ENCODE results near the gene ARL6IP1. TPM values are rescaled to one million over a fixed set of nuclear protein-coding genes. Genes with fewer than 3 reads are reported as not detected.

Gene ARL6IP1
- polyA plus RNA-seq, 3 donors = 89.0 to 158 (median 142) TPM

DNA sequence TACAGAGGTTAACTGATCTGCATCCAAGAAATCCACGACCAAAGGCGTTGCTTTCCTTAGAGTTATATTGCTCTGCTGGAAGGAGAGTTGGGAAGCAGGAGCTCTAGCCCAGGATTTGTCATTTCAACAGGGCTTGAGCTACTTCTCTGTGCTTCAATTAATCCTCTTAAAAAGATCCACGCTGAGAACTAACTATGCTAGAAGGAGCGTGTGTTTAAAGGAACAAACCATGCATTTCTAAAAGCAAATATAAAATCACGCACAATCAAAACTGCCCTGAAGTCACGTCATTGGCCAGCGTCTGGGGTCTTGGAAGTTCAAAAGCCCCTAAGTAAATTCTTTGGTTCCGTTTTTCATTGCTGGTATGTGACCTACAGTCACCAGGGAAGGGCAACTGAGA lies 1.1 kb downstream of the ARL6IP1 start:
- H3K36me3 ChIP-seq (replicated peaks in 1 of 2; ENCODE audit: control insufficient read depth in 1 of 2, insufficient read depth in 2 of 2, low read length in 2 of 2) = peaks cover 24 to 33% of the 10 kb centered on the region in 2 donors
- peaks cover 77% of the 10 kb centered on the region for H3K79me2 ChIP-seq (ENCODE audit: insufficient read depth, low read length)
- DNase-seq = peak in 2 of 3 donors; percentile 7 to 38
- peak overlapping the region; percentile 93 to 98 for H3K4me3 Mint-ChIP-seq
- peaks cover 53% of the 10 kb centered on the region for H3K4me1 Mint-ChIP-seq
- no peak overlapping the region for H2AFZ ChIP-seq (ENCODE audit: insufficient read depth, low read depth, low read length, poor library complexity, severe bottlenecking)
- peak overlapping the region; percentile 93 to 98 (median 95) for H3K27ac Mint-ChIP-seq
- H3K9me3 ChIP-seq (replicated peaks in 1 of 2; ENCODE audit: control insufficient read depth in 1 of 2, insufficient read depth in 1 of 2, low read length in 2 of 2) = no peaks in the 10 kb centered on the region
- TF ChIP-seq, protein P1, sequence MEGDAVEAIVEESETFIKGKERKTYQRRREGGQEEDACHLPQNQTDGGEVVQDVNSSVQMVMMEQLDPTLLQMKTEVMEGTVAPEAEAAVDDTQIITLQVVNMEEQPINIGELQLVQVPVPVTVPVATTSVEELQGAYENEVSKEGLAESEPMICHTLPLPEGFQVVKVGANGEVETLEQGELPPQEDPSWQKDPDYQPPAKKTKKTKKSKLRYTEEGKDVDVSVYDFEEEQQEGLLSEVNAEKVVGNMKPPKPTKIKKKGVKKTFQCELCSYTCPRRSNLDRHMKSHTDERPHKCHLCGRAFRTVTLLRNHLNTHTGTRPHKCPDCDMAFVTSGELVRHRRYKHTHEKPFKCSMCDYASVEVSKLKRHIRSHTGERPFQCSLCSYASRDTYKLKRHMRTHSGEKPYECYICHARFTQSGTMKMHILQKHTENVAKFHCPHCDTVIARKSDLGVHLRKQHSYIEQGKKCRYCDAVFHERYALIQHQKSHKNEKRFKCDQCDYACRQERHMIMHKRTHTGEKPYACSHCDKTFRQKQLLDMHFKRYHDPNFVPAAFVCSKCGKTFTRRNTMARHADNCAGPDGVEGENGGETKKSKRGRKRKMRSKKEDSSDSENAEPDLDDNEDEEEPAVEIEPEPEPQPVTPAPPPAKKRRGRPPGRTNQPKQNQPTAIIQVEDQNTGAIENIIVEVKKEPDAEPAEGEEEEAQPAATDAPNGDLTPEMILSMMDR (IDR thresholded peaks at IDR 0.05) = no peak
- peaks cover 46 to 63% of the 10 kb centered on the region in 2 donors for H3K4me1 ChIP-seq (ENCODE audit: control insufficient read depth in 1 of 2, insufficient read depth in 2 of 2, low read length in 2 of 2)
- peaks cover 23% of the 10 kb centered on the region for H4K20me1 ChIP-seq (ENCODE audit: insufficient read depth, low read length)
- no peaks in the 10 kb centered on the region for H3K27me3 Mint-ChIP-seq (ENCODE audit: low read depth in 3 of 3)
- peak overlapping the region; percentile 96 for H3K4me2 ChIP-seq (replicated peaks; ENCODE audit: extremely low read depth, low read length, poor library complexity, severe bottlenecking)
- peaks cover 19 to 28% of the 10 kb centered on the region in 2 donors for H3K36me3 Mint-ChIP-seq
- peak overlapping the region; percentile 65 to 94 (median 92) for H3K4me3 ChIP-seq (replicated peaks in 1 of 3; ENCODE audit: low read depth in 2 of 3, low read length in 3 of 3)
- no CpG with 5 or more reads among the region's 8 CpGs for WGBS (ENCODE audit: insufficient coverage)
- H3K27ac ChIP-seq (ENCODE audit: low read depth in 1 of 2, low read length in 2 of 2) = peak overlapping the region; percentile 93 to 95
- no peaks in the 10 kb centered on the region for H3K27me3 ChIP-seq (ENCODE audit: control insufficient read depth in 2 of 2, insufficient read depth in 2 of 2, low read length in 2 of 2)
- H3K9ac ChIP-seq (ENCODE audit: insufficient read depth, low read length, poor library complexity, severe bottlenecking) = peak overlapping the region; percentile 95
- peaks cover 0 to 2% (median 0%) of the 10 kb centered on the region in 7 donors for H3K9me3 Mint-ChIP-seq
- intact Hi-C loops (cut with micrococcal nuclease) = loop anchor here (1.0 to 10.0 kb wide), 6 partner anchors 10 to 755 kb away; partner anchors contain the start of genes SMG1 (in 2 of the 2), CCP110 (in 1 of the 2), COQ7 (in 1 of the 2) and GDE1 (in 1 of the 2)

DNA sequence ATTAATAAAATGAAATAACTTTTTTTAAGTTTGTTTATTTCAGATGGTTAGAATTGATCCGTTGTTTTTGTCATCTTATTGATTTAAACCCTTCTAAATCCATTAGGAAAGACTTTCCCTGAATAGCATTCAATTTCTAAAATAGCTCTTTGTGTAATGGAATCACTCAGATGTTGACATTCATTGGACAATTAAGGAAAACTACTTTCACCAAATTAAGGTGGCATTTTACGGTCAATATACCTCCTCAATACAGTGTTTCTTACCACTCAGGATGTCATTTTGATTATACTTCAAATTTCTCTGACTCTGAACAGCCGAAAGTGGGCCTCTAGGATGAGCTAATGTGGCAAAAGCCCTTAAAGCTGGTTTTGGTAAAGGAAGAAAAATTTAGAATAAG lies 1.8 kb downstream of the ARL6IP1 start:
- Histone ChIP-seq H4K20me1 (ENCODE audit: insufficient read depth, low read length) (peaks cover 23% of the 10 kb centered on the region), H3K9ac (ENCODE audit: insufficient read depth, low read length, poor library complexity, severe bottlenecking) (peak overlapping the region; percentile 95), H3K36me3 (replicated peaks in 1 of 2; ENCODE audit: control insufficient read depth in 1 of 2, insufficient read depth in 2 of 2, low read length in 2 of 2) (peaks cover 31 to 41% of the 10 kb centered on the region in 2 donors), H3K27ac (ENCODE audit: low read depth in 1 of 2, low read length in 2 of 2) (peak overlapping the region in 1 of 2 donors; percentile 95), H2AFZ (ENCODE audit: insufficient read depth, low read depth, low read length, poor library complexity, severe bottlenecking) (no peak overlapping the region), H3K4me2 (replicated peaks; ENCODE audit: extremely low read depth, low read length, poor library complexity, severe bottlenecking) (peak overlapping the region; percentile 96), H3K79me2 (ENCODE audit: insufficient read depth, low read length) (peaks cover 78% of the 10 kb centered on the region), H3K27me3 (ENCODE audit: control insufficient read depth in 2 of 2, insufficient read depth in 2 of 2, low read length in 2 of 2) (no peaks in the 10 kb centered on the region), H3K4me1 (ENCODE audit: control insufficient read depth in 1 of 2, insufficient read depth in 2 of 2, low read length in 2 of 2) (peaks cover 42 to 55% of the 10 kb centered on the region in 2 donors), H3K4me3 (replicated peaks in 1 of 3; ENCODE audit: low read depth in 2 of 3, low read length in 3 of 3) (peak overlapping the region in 1 of 3 experiments; percentile 94), H3K9me3 (replicated peaks in 1 of 2; ENCODE audit: control insufficient read depth in 1 of 2, insufficient read depth in 1 of 2, low read length in 2 of 2) (no peaks in the 10 kb centered on the region)
- WGBS (ENCODE audit: insufficient coverage) = no CpG with 5 or more reads among the region's 3 CpGs
- TF ChIP-seq, protein P1 (IDR thresholded peaks at IDR 0.05) = no peak
- H3K27ac Mint-ChIP-seq = peak overlapping the region in 4 of 7 donors; percentile 48 to 98 (median 94)
- H3K27me3 Mint-ChIP-seq (ENCODE audit: low read depth in 3 of 3) = no peaks in the 10 kb centered on the region
- H3K9me3 Mint-ChIP-seq = peaks cover 0 to 2% (median 0%) of the 10 kb centered on the region in 7 donors
- peaks cover 22 to 34% of the 10 kb centered on the region in 2 donors for H3K36me3 Mint-ChIP-seq
- intact Hi-C loops (cut with micrococcal nuclease) = no loop called here
- no peak overlapping the region for H3K4me3 Mint-ChIP-seq
- DNase-seq = no peak
- peaks cover 45% of the 10 kb centered on the region for H3K4me1 Mint-ChIP-seq
